GM19324 (cell line): ENCODE data around the gene AMY2B.
"Not testable (repeated sequence)": the region's sequence is repeated elsewhere in the genome, so short reads cannot be mapped to it uniquely, and the experiment has no call there.

ENCODE experiments used
- ATAC-seq: cut with Tn5 transposase; IDR thresholded peaks from one replicate; pipeline ENCODE4 v1.9.1; 2021; ENCODE audit warnings: mild to moderate bottlenecking, moderate library complexity; ENCODE audit not compliant: unreplicated experiment, low FRiP score

The AMY2B gene

DNA sequence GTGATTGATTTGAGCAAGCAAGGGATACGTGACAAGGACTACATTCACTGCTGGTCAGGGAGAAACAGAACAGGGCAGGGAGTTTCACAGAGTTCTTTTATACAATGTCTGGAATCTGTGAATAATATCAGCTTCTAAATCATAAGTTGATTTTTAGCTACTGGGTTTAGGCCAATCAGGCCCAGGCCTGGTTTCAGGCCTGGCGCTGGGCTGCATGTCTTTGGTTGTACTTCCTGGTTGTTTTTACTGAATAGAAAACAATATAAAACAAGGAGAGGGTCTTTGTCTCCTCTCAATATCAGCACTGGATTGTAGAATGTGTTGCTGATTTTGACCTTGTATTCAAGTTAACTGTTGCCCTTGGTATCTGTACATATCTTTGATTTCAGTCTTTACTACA, 45.0 kb downstream of the AMY2B start:
- ATAC-seq, result no peak

DNA sequence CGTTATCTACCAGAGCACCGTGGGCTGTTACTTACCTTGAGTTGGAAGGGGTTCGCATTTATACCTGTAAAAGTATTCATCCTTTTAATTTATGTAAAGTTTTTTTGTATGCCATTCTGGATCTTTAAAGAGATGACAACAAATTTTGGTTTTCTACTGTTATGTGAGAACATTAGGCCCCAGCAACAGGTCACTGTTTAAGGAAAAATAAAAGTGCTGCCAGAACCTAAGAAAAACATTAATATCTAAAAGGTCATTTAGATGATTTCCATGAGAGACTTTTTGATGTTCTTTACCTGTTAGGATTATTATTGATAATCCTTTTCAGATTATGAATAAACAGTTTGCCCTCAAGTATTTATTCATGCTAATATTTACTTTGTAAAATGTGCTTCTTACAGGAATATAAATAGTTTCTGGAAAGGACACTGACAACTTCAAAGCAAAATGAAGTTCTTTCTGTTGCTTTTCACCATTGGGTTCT, 45.6 kb downstream of the AMY2B start, which contains the start of gene AMY2A:
Gene AMY2A, plus strand, starts transcription at position 434 of the 484 bp plus-strand sequence. Its CDS starts 14 bp downstream, at position 448.
- not testable (repeated sequence) for ATAC-seq

DNA sequence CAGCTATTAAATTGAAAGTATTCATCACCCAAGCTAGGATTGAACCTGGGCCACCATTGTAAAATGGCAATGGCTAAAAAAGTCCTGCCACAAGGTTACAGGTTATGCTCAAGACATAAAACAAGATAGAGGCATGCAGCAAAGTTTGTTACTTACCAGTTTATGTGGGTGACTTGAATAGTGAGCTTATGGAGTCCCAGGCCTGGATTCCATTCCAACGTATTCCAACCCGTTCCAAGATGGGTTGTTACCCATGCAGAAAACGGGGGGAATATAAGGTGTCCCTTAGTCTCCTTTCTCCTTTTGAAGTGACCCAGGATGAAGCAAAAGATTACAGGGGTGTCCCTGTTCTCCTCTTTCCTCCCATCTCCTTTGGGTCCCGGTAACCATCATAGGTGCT, 56.0 kb downstream of the AMY2B start:
- not testable (repeated sequence) for ATAC-seq
